IMR-90 (cell line): ENCODE results near the gene ZNF586. TPM values are rescaled to one million over a fixed set of nuclear protein-coding genes. Genes with fewer than 3 reads are reported as not detected.

Source experiments
- ATAC-seq: fragments of 200-7000 bp; cut with Tn5 transposase; 2 replicates; pipeline ENCODE4 v1.9.1; 2020; ENCODE audit warnings: low read depth, mild to moderate bottlenecking, moderate library complexity
- BruUV-seq: library from RNA; stranded (reverse); fragments of 400-500 nt; replicated peaks from 2 replicates; lab custom pipeline; 2021; lab: Mats Ljungman, UMichigan
- CTCF ChIA-PET: fragments of 300-600 bp; formaldehyde crosslinking; extraction: SDS; loops from one replicate; lab custom pipeline; 2021; ENCODE audit warnings: antibody characterized with exemption; lab: Yijun Ruan, JAX
- POLR2A ChIA-PET: fragments of 300-600 bp; sonication (Branson Sonifier 250); formaldehyde crosslinking; loops from one replicate; lab custom pipeline; 2022; ENCODE audit warnings: antibody characterized with exemption; ENCODE audit not compliant: unreplicated experiment; lab: Charles Lee
- DNase-seq: peaks from one replicate; pipeline ENCODE4 v3.0.0; 2013
- H2AFZ ChIP-seq: replicated peaks from 2 replicates; pipeline ENCODE3; 2013; ENCODE audit warnings: low read length, mild to moderate bottlenecking; ENCODE audit not compliant: poor library complexity
- H2AK5ac ChIP-seq: 2 replicates; pipeline ENCODE4 v1.6.1; 2013; ENCODE audit warnings: low read depth, low read length, inconsistent platforms
- H2AK9ac ChIP-seq: replicated peaks from 2 replicates; pipeline ENCODE3; 2013; ENCODE audit warnings: mild to moderate bottlenecking, low read depth, low read length, moderate library complexity; ENCODE audit not compliant: poor library complexity
- H2BK120ac ChIP-seq: 2 replicates; pipeline ENCODE4 v1.6.1; 2013; ENCODE audit warnings: low read depth, low read length, inconsistent platforms
- H2BK15ac ChIP-seq: 3 replicates; pipeline ENCODE4 v1.6.1; 2013; ENCODE audit warnings: low read depth, low read length, inconsistent platforms
- H2BK20ac ChIP-seq: 2 replicates; pipeline ENCODE4 v1.6.1; 2013; ENCODE audit warnings: low read depth, mild to moderate bottlenecking, inconsistent platforms, low read length, moderate library complexity
- H2BK5ac ChIP-seq: 2 replicates; pipeline ENCODE4 v1.6.1; 2013; ENCODE audit warnings: mild to moderate bottlenecking, low read depth, low read length, inconsistent platforms; ENCODE audit not compliant: poor library complexity, severe bottlenecking
- H3K14ac ChIP-seq: replicated peaks from 2 replicates; pipeline ENCODE4 v1.6.1; 2013; ENCODE audit warnings: low read depth, low read length, inconsistent platforms
- H3K18ac ChIP-seq: 2 replicates; pipeline ENCODE4 v1.6.1; 2013; ENCODE audit warnings: low read depth, low read length, control low read depth
- H3K23ac ChIP-seq: 2 replicates; pipeline ENCODE4 v1.6.1; 2013; ENCODE audit warnings: low read depth, low read length, inconsistent platforms
- H3K27ac ChIP-seq: 2 replicates; pipeline ENCODE4 v1.5.1; 2013; ENCODE audit warnings: mild to moderate bottlenecking, control low read depth, low read length; ENCODE audit not compliant: insufficient read depth
- H3K27me3 ChIP-seq: 2 replicates; pipeline ENCODE4 v1.6.1; 2013; ENCODE audit warnings: low read length; ENCODE audit not compliant: control insufficient read depth, insufficient read depth
- H3K36me3 ChIP-seq: 2 replicates; pipeline ENCODE4 v1.6.1; 2013; ENCODE audit warnings: low read length, mixed read lengths; ENCODE audit not compliant: control insufficient read depth, insufficient read depth
- H3K4ac ChIP-seq: 2 replicates; pipeline ENCODE4 v1.6.1; 2013; ENCODE audit warnings: low read depth, low read length, inconsistent platforms
- H3K4me1 ChIP-seq: 2 replicates; pipeline ENCODE4 v1.6.1; 2013; ENCODE audit warnings: low read length, mixed read lengths; ENCODE audit not compliant: control insufficient read depth, insufficient read depth
- H3K4me2 ChIP-seq: 2 replicates; pipeline ENCODE4 v1.6.1; 2013; ENCODE audit warnings: low read depth, mild to moderate bottlenecking, control low read depth, low read length, moderate library complexity
- H3K4me3 ChIP-seq: 2 replicates; pipeline ENCODE4 v1.5.1; 2013; ENCODE audit warnings: low read depth, mild to moderate bottlenecking, control low read depth, low read length, moderate library complexity; ENCODE audit not compliant: insufficient read depth
- H3K56ac ChIP-seq: 2 replicates; pipeline ENCODE4 v1.6.1; 2013; ENCODE audit warnings: low read length, inconsistent platforms; ENCODE audit not compliant: insufficient read depth; ENCODE audit errors: extremely low read depth
- H3K79me1 ChIP-seq, 2 experiments: 2 replicates each; pipeline ENCODE4 v1.6.1; 2013; ENCODE audit warnings: low read length in 2 of 2, inconsistent platforms in 1 of 2, low read depth in 1 of 2
- H3K9ac ChIP-seq: 2 replicates; pipeline ENCODE4 v1.6.1; 2013; ENCODE audit warnings: low read depth, low read length, control low read depth
- H3K9me1 ChIP-seq: 2 replicates; pipeline ENCODE4 v1.6.1; 2013; ENCODE audit warnings: low read length, inconsistent platforms; ENCODE audit not compliant: insufficient read depth
- H3K9me3 ChIP-seq: 2 replicates; pipeline ENCODE4 v1.6.1; 2013; ENCODE audit warnings: low read length; ENCODE audit not compliant: control insufficient read depth, insufficient read depth
- H4K20me1 ChIP-seq: 2 replicates; pipeline ENCODE4 v1.6.1; 2013; ENCODE audit warnings: low read length, inconsistent platforms; ENCODE audit not compliant: insufficient read depth
- H4K5ac ChIP-seq: 2 replicates; pipeline ENCODE4 v1.6.1; 2013; ENCODE audit warnings: mild to moderate bottlenecking, low read depth, low read length, control low read depth
- H4K8ac ChIP-seq, 2 experiments: 2 replicates each; pipeline ENCODE4 v1.6.1; 2013; ENCODE audit warnings: low read depth in 2 of 2, low read length in 2 of 2, control low read depth in 1 of 2, inconsistent platforms in 1 of 2
- H4K91ac ChIP-seq: 2 replicates; pipeline ENCODE4 v1.6.1; 2013; ENCODE audit warnings: low read depth, low read length, inconsistent platforms; ENCODE audit not compliant: insufficient read depth
- BHLHE40 ChIP-seq: fragments of 150-350 bp; IDR thresholded peaks from 2 replicates; pipeline ENCODE4 v1.6.1; 2016; ENCODE audit warnings: mild to moderate bottlenecking, low read depth, low read length
- CEBPB ChIP-seq: IDR thresholded peaks from 2 replicates; pipeline ENCODE4 v1.6.1; 2012; ENCODE audit warnings: low read depth, low read length, improper control_type of control experiment
- CHD1 ChIP-seq: IDR thresholded peaks from 2 replicates; pipeline ENCODE4 v1.6.1; 2012; ENCODE audit warnings: low read depth, low read length, improper control_type of control experiment
- ELK1 ChIP-seq: fragments of 150-350 bp; IDR thresholded peaks from 2 replicates; pipeline ENCODE4 v1.6.1; 2016; ENCODE audit warnings: low read depth, mild to moderate bottlenecking, low read length, moderate library complexity, borderline replicate concordance
- FOS ChIP-seq: fragments of 150-350 bp; IDR thresholded peaks from 2 replicates; pipeline ENCODE4 v1.6.1; 2016; ENCODE audit warnings: low read depth, low read length
- MAFK ChIP-seq: IDR thresholded peaks from 2 replicates; pipeline ENCODE4 v1.6.1; 2012; ENCODE audit warnings: low read depth, low read length, improper control_type of control experiment
- MAZ ChIP-seq: IDR thresholded peaks from 2 replicates; pipeline ENCODE4 v1.6.1; 2012; ENCODE audit warnings: low read depth, mild to moderate bottlenecking, low read length, improper control_type of control experiment, moderate library complexity, borderline replicate concordance
- MXI1 ChIP-seq: IDR thresholded peaks from 2 replicates; pipeline ENCODE4 v1.6.1; 2012; ENCODE audit warnings: low read depth, mild to moderate bottlenecking, low read length, moderate library complexity, borderline replicate concordance
- NFE2L2 ChIP-seq: fragments of 150-350 bp; IDR thresholded peaks from 2 replicates; pipeline ENCODE4 v1.6.1; 2016; ENCODE audit warnings: low read depth, mild to moderate bottlenecking, low read length
- POLR2A ChIP-seq: IDR thresholded peaks from 2 replicates; pipeline ENCODE4 v1.6.1; 2012; ENCODE audit warnings: mild to moderate bottlenecking, low read depth, low read length
- RAD21 ChIP-seq: IDR thresholded peaks from 2 replicates; pipeline ENCODE4 v1.6.1; 2012; ENCODE audit warnings: low read length, improper control_type of control experiment
- RCOR1 ChIP-seq: IDR thresholded peaks from 2 replicates; pipeline ENCODE4 v1.6.1; 2012; ENCODE audit warnings: mild to moderate bottlenecking, low read length, improper control_type of control experiment; ENCODE audit not compliant: insufficient replicate concordance
- RFX5 ChIP-seq: IDR thresholded peaks from 2 replicates; pipeline ENCODE4 v1.8.0; 2012; ENCODE audit warnings: low read depth, mild to moderate bottlenecking, low read length, moderate library complexity
- SMC3 ChIP-seq: fragments of 150-350 bp; IDR thresholded peaks from 2 replicates; pipeline ENCODE4 v1.6.1; 2016; ENCODE audit warnings: low read depth, mild to moderate bottlenecking, antibody characterized with exemption, low read length, moderate library complexity
- USF2 ChIP-seq: fragments of 150-350 bp; IDR thresholded peaks from 2 replicates; pipeline ENCODE4 v1.6.1; 2017; ENCODE audit warnings: mild to moderate bottlenecking, antibody characterized with exemption, low read length, low read depth
- WGBS, 2 experiments: methylation state at CpG; one replicate each; pipeline versions ENCODE4 v1.1.5 to v1.1.7; 2013; ENCODE audit warnings: missing lambda C conversion rate in 2 of 2; ENCODE audit not compliant: insufficient read length in 1 of 2; ENCODE audit errors: extremely low coverage in 2 of 2; 5-methylcytosine and 5-hydroxymethylcytosine counted together
- dilution Hi-C: fragments of 300-500 bp; cut with HindIII; formaldehyde crosslinking; loops from one replicate; pipeline ENCODE4 v1.14.3; 2018; ENCODE audit warnings: low sequenced_read_pairs; ENCODE audit not compliant: unreplicated experiment
- in situ Hi-C: fragments of 300-500 bp; cut with MboI; formaldehyde crosslinking; loops from 3 replicates; pipeline ENCODE4 v1.14.3; 2019; ENCODE audit warnings: low sequenced_read_pairs, inconsistent platforms, mixed read lengths
- intact Hi-C: fragments of 100-400 bp; cut with micrococcal nuclease; formaldehyde crosslinking; loops from 2 replicates; pipeline ENCODE4 v1.10.0; 2022
- polyA plus RNA-seq, 3 experiments: library from polyadenylated mRNA; depleted of rRNA; stranded (reverse); fragments of >200 nt; gene quantifications; 2 replicates each; pipeline ENCODE4 v1.2.3, GENCODE V29; 2012; ENCODE audit warnings: low replicate concordance in 1 of 3
- total RNA-seq: library from RNA; depleted of rRNA; stranded (reverse); fragments of >200 nt; gene quantifications from 2 replicates; pipeline ENCODE4 v1.2.3, GENCODE V29; 2012
- TF ChIP-seq, protein P1 (sequence below): conservative IDR thresholded peaks from 2 replicates; pipeline ENCODE4 v1.5.1; 2012; ENCODE audit warnings: mild to moderate bottlenecking, low read depth, low read length, improper control_type of control experiment

ZNF586 gene
- total and polyA plus RNA-seq, 2 of the 4 experiments (the other 2 are of a cell fraction): 5.6 to 18.6 TPM

DNA sequence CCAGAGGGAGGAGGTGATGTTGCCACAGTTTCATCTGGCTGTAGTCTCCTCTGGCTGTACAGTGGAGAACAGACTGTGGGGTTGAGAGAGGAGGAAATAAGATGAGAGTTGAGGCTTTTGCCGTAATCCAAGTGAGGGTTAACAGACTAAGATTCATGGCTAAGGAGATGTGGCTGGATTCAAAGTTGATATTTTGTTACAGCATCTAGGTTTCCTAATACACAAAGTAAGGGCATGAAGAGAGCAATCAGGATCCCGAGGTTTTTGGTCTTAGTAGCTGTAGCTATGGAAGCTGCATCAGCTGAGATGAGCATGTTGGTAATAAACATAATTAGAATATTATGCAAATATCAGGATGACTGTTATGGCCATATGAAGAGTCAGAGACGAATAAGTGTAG, 21.4 kb upstream of the ZNF586 start:
- TF ChIP-seq RAD21 (no peak), CHD1 (no peak), USF2 (no peak), FOS (no peak), MXI1 (no peak), MAZ (no peak), NFE2L2 (no peak), MAFK (no peak), RFX5 (no peak), RCOR1 (no peak), CEBPB (no peak), BHLHE40 (no peak), SMC3 (no peak), ELK1 (no peak), POLR2A (no peak)
- TF ChIP-seq, protein P1, sequence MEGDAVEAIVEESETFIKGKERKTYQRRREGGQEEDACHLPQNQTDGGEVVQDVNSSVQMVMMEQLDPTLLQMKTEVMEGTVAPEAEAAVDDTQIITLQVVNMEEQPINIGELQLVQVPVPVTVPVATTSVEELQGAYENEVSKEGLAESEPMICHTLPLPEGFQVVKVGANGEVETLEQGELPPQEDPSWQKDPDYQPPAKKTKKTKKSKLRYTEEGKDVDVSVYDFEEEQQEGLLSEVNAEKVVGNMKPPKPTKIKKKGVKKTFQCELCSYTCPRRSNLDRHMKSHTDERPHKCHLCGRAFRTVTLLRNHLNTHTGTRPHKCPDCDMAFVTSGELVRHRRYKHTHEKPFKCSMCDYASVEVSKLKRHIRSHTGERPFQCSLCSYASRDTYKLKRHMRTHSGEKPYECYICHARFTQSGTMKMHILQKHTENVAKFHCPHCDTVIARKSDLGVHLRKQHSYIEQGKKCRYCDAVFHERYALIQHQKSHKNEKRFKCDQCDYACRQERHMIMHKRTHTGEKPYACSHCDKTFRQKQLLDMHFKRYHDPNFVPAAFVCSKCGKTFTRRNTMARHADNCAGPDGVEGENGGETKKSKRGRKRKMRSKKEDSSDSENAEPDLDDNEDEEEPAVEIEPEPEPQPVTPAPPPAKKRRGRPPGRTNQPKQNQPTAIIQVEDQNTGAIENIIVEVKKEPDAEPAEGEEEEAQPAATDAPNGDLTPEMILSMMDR: no peak
- Histone ChIP-seq H3K4me3 (peak overlapping the region; percentile 92; the same call in 1 of the 2 replicates), H3K4ac (no peak overlapping the region), H4K5ac (no peak overlapping the region), H3K27me3 (no peaks in the 10 kb centered on the region), H2BK20ac (no peak overlapping the region), H3K79me1 (peaks cover 25 to 46% of the 10 kb centered on the region in 2 experiments), H3K36me3 (peaks cover 40% of the 10 kb centered on the region), H2AK9ac (no peak overlapping the region), H3K9me3 (peaks cover 25% of the 10 kb centered on the region), H3K56ac (no peak overlapping the region), H3K14ac (no peak overlapping the region), H3K4me2 (peak overlapping the region; percentile 96), H3K9ac (no peak overlapping the region), H4K20me1 (no peaks in the 10 kb centered on the region), H4K8ac (no peak overlapping the region), H3K4me1 (peaks cover 2% of the 10 kb centered on the region; the same call in 1 of the 2 replicates), H2BK5ac (no peak overlapping the region), H2BK15ac (no peak overlapping the region), H3K18ac (no peak overlapping the region), H3K9me1 (no peaks in the 10 kb centered on the region), H2AFZ (no peak overlapping the region), H2AK5ac (no peak overlapping the region), H2BK120ac (no peak overlapping the region), H3K23ac (no peak overlapping the region), H4K91ac (no peak overlapping the region), H3K27ac (no peak overlapping the region)
- dilution Hi-C loops: no loop called here
- ChIA-PET POLR2A (no interaction called here), CTCF (no interaction called here)
- WGBS, 2 experiments: 83% methylated on average over 1 of the region's 3 CpGs; no CpG with 5 or more reads in 1 of the 2 experiments
- in situ Hi-C loops: loop anchor here (10.0 kb wide), 1 partner anchor 407 kb away; the partner anchor contains the start of gene ZNF329
- DNase-seq (no peak), ATAC-seq (no peak)
- BruUV-seq: TSS peak; percentile 17
- intact Hi-C loops: no loop called here
